Aorta (tissue), 5 donors: ENCODE data around the gene NPAS3. TPM values are rescaled to one million over a fixed set of nuclear protein-coding genes. Genes with fewer than 3 reads are reported as not detected.

Experiments used
- ATAC-seq: fragments of 200-7000 bp; cut with Tn5 transposase; one replicate; pipeline ENCODE4 v1.9.1; 2022; ENCODE audit warnings: moderate library complexity; ENCODE audit not compliant: low FRiP score
- DNase-seq, 2 donors: peaks; one replicate each; pipeline ENCODE4 v3.0.0-alpha.2; 2020
- H3K27ac ChIP-seq, 2 donors: one replicate each; pipeline ENCODE4 v1.5.1; 2013; ENCODE audit warnings: low read length in 2 of 2, mild to moderate bottlenecking in 2 of 2, moderate library complexity in 2 of 2, control low read depth in 1 of 2, inconsistent platforms in 1 of 2, low read depth in 1 of 2
- H3K27me3 ChIP-seq, 2 donors: one replicate each; pipeline ENCODE4 v1.6.1; 2013; ENCODE audit warnings: control low read depth in 1 of 2, low read length in 1 of 2, mild to moderate bottlenecking in 1 of 2, moderate library complexity in 1 of 2; ENCODE audit not compliant: insufficient read depth in 2 of 2, control insufficient read depth in 1 of 2
- H3K36me3 ChIP-seq, 2 donors: one replicate each; pipeline ENCODE4 v1.6.1; 2013; ENCODE audit warnings: control low read depth in 1 of 2, low read length in 1 of 2, mild to moderate bottlenecking in 1 of 2; ENCODE audit not compliant: insufficient read depth in 2 of 2, control insufficient read depth in 1 of 2
- H3K4me1 ChIP-seq, 2 donors: one replicate each; pipeline ENCODE4 v1.6.1; 2013; ENCODE audit warnings: low read length in 2 of 2, control low read depth in 1 of 2, mild to moderate bottlenecking in 1 of 2, moderate library complexity in 1 of 2; ENCODE audit not compliant: insufficient read depth in 2 of 2, control insufficient read depth in 1 of 2
- H3K4me3 ChIP-seq, 2 donors: one replicate each; pipeline ENCODE4 v1.5.1; 2013; ENCODE audit warnings: low read length in 2 of 2, control low read depth in 1 of 2, mild to moderate bottlenecking in 1 of 2
- H3K9me3 ChIP-seq: one replicate; pipeline ENCODE4 v1.6.1; 2013; ENCODE audit warnings: mild to moderate bottlenecking, low read length; ENCODE audit not compliant: control insufficient read depth
- WGBS, 2 donors: extraction: QIAGEN DNeasy Blood & Tissue Kit; methylation state at CpG; one replicate each; pipeline ENCODE4 v1.1.7; 2013; 5-methylcytosine and 5-hydroxymethylcytosine counted together
- intact Hi-C, 2 donors: fragments of 100-400 bp; cut with DNase I; formaldehyde crosslinking; loops; one replicate each; pipeline versions ENCODE4 v1.14.2 to v1.15.0; 2022
- polyA plus RNA-seq, 2 donors: library from polyadenylated mRNA; stranded (reverse); fragments of 200-250 nt; gene quantifications; one replicate each; pipeline ENCODE4 v1.2.3, GENCODE V29; 2013
- total RNA-seq, 2 donors: library from RNA; stranded (reverse); fragmentation: NEBNext Ultra II Directional; extraction: Animal tissue kit (Norgen Biotek cat#: 25700); gene quantifications; one replicate each; pipeline ENCODE4 v1.2.1, GENCODE V29; 2021
- donor health status: healthy with polysubstance abuse.
- donor health status: Bipolar disorder and iron deficiency.
- donor health status: DM: no; HTN: no; CAD: no.
- donor health status: DM: no; HTN: no; CAD: no.
- donor health status: DM: yes; HTN: yes; CAD: no.

The NPAS3 gene
- total and polyA plus RNA-seq, 4 donors, result 0.13 to 4.3 (median 0.50) TPM

GRCh38 chr14:33175951-33176350 is 237.3 kb downstream of the NPAS3 start:
- Histone ChIP-seq H3K27me3 (no peaks in the 10 kb centered on the region), H3K4me1 (no peaks in the 10 kb centered on the region), H3K9me3 (no peaks in the 10 kb centered on the region), H3K27ac (no peak overlapping the region), H3K4me3 (no peak overlapping the region), H3K36me3 (no peaks in the 10 kb centered on the region)
- no peak for DNase-seq
- no peak for ATAC-seq
- intact Hi-C loops, result no loop called here

- Histone ChIP-seq H3K27ac (no peak overlapping the region), H3K27me3 (no peaks in the 10 kb centered on the region), H3K4me1 (no peaks in the 10 kb centered on the region), H3K36me3 (no peaks in the 10 kb centered on the region), H3K4me3 (no peak overlapping the region), H3K9me3 (no peaks in the 10 kb centered on the region)
- intact Hi-C loops, result no loop called here
- ATAC-seq, result no peak
- WGBS, 2 donors, result 41 to 46% methylated on average over 2 of the region's 2 CpGs
- DNase-seq, result no peak
Observed at GRCh38 chr14:33184587-33184986, 245.9 kb downstream of the NPAS3 start.

GRCh38 chr14:33186656-33187055 is 248.0 kb downstream of the NPAS3 start:
- intact Hi-C loops, result no loop called here
- Histone ChIP-seq H3K27ac (no peak overlapping the region), H3K4me3 (no peak overlapping the region), H3K36me3 (no peaks in the 10 kb centered on the region), H3K9me3 (no peaks in the 10 kb centered on the region), H3K27me3 (no peaks in the 10 kb centered on the region), H3K4me1 (no peaks in the 10 kb centered on the region)
- ATAC-seq (no peak), DNase-seq (no peak)

GRCh38 chr14:33188880-33189279 is 250.2 kb downstream of the NPAS3 start:
- Histone ChIP-seq H3K27me3 (no peaks in the 10 kb centered on the region), H3K36me3 (no peaks in the 10 kb centered on the region), H3K4me3 (no peak overlapping the region), H3K4me1 (no peaks in the 10 kb centered on the region), H3K27ac (no peak overlapping the region), H3K9me3 (no peaks in the 10 kb centered on the region)
- DNase-seq (no peak), ATAC-seq (no peak)
- WGBS, 2 donors, result 95% methylated on average over 2 of the region's 2 CpGs
- intact Hi-C loops, result no loop called here

- intact Hi-C loops, result no loop called here
- Histone ChIP-seq H3K9me3 (no peaks in the 10 kb centered on the region), H3K4me3 (no peak overlapping the region), H3K27ac (no peak overlapping the region), H3K27me3 (no peaks in the 10 kb centered on the region), H3K4me1 (no peaks in the 10 kb centered on the region), H3K36me3 (no peaks in the 10 kb centered on the region)
- no peak for DNase-seq
- no peak for ATAC-seq
Observed at GRCh38 chr14:33191855-33192254, 253.2 kb downstream of the NPAS3 start.

- H3K27ac ChIP-seq, result no peak overlapping the region
- H3K36me3 ChIP-seq, result no peaks in the 10 kb centered on the region
- WGBS, 2 donors, result 95% methylated on average over 4 of the region's 4 CpGs
- no peak overlapping the region for H3K4me3 ChIP-seq
- H3K9me3 ChIP-seq, result no peaks in the 10 kb centered on the region
- ATAC-seq (no peak), DNase-seq (no peak)
- no peaks in the 10 kb centered on the region for H3K27me3 ChIP-seq
- no peaks in the 10 kb centered on the region for H3K4me1 ChIP-seq
- intact Hi-C loops, result no loop called here
Observed at GRCh38 chr14:33194551-33194950, 255.9 kb downstream of the NPAS3 start.

GRCh38 chr14:33198684-33199083 is 260.0 kb downstream of the NPAS3 start:
- H3K4me3 ChIP-seq, result no peak overlapping the region
- H3K4me1 ChIP-seq, result no peaks in the 10 kb centered on the region
- no peak overlapping the region for H3K27ac ChIP-seq
- no peak for ATAC-seq
- no peaks in the 10 kb centered on the region for H3K36me3 ChIP-seq
- peak in 1 of 2 donors; percentile 71 for DNase-seq
- 97% methylated on average over 20 to 25 of the region's 25 CpGs for WGBS, 2 donors
- intact Hi-C loops, result no loop called here
- no peaks in the 10 kb centered on the region for H3K27me3 ChIP-seq
- no peaks in the 10 kb centered on the region for H3K9me3 ChIP-seq

- DNase-seq, result no peak
- Histone ChIP-seq H3K36me3 (no peaks in the 10 kb centered on the region), H3K27ac (no peak overlapping the region), H3K4me3 (no peak overlapping the region), H3K9me3 (no peaks in the 10 kb centered on the region), H3K27me3 (no peaks in the 10 kb centered on the region), H3K4me1 (no peaks in the 10 kb centered on the region)
- intact Hi-C loops, result no loop called here
- ATAC-seq, result no peak
- WGBS, 2 donors, result 84 to 85% methylated on average over 2 of the region's 2 CpGs
Observed at GRCh38 chr14:33201116-33201515, 262.4 kb downstream of the NPAS3 start.

- no peaks in the 10 kb centered on the region for H3K27me3 ChIP-seq
- no peak overlapping the region for H3K27ac ChIP-seq
- intact Hi-C loops, result no loop called here
- ATAC-seq (no peak), DNase-seq (no peak)
- 67 to 69% methylated on average over 5 of the region's 5 CpGs for WGBS, 2 donors
- no peak overlapping the region for H3K4me3 ChIP-seq
- H3K9me3 ChIP-seq, result no peaks in the 10 kb centered on the region
- H3K36me3 ChIP-seq, result no peaks in the 10 kb centered on the region
- no peaks in the 10 kb centered on the region for H3K4me1 ChIP-seq
Observed at GRCh38 chr14:33206981-33207380, 268.3 kb downstream of the NPAS3 start.
